NAMALWA (cell line): ENCODE measurements around the gene NBPF3.
"Not testable (repeated sequence)": the region's sequence is repeated elsewhere in the genome, so short reads cannot be mapped to it uniquely, and the experiment has no call there.

Experiments used
- DNase-seq: peaks from one replicate; pipeline ENCODE4 v3.0.0-alpha.2; 2015; ENCODE audit warnings: low spot score

Gene NBPF3, protein sequence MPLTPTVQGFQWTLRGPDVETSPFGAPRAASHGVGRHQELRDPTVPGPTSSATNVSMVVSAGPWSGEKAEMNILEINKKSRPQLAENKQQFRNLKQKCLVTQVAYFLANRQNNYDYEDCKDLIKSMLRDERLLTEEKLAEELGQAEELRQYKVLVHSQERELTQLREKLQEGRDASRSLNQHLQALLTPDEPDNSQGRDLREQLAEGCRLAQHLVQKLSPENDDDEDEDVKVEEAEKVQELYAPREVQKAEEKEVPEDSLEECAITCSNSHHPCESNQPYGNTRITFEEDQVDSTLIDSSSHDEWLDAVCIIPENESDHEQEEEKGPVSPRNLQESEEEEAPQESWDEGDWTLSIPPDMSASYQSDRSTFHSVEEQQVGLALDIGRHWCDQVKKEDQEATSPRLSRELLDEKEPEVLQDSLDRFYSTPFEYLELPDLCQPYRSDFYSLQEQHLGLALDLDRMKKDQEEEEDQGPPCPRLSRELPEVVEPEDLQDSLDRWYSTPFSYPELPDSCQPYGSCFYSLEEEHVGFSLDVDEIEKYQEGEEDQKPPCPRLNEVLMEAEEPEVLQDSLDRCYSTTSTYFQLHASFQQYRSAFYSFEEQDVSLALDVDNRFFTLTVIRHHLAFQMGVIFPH

DNA sequence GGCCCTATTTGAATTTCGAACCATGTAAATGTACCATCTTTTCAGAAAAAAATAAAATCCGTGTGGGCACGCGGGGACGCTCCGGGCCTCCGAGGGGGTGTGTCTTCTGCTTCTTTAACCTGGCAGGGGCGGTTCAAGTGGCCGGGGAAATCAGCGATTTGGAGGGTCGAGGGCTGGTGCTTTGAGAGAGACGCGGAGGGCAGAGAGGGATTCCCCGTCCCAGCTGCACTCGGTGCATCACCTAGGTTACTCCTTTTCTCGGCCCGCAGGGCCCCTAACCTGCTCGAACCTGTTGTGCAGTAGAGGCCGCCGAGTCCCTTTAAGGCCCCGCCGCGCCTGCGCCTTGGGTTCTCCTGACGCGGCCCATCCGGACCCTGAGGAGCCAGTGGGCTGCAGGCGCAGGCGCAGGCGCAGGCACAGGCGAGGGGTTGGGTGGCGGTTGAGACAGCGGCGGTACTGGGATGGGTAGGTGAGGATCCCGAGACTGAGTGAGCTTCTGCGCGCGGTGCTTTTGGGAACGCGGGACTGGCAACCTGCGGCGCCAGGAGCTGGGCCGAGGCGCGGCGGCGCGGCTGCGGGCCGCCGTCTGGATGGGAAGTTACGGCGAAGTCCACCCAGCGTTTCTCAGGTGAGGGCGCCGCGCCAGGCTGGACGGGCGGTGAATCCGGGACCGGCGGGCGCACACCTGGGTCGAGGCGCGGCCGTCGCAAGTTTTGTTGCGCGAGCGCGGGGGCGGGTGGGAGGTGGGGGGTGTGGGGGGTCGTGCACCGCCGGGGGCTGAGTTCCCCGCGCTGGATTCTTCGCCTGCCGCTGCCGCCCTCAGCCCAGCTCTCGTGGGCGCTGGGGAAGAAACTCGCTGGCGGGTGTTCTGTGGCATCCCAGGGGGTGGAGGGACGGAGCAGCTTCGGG, at the start of gene NBPF3:
NBPF3 (plus strand) TSS at position 417 of the 909 bp plus-strand sequence. CDS start 4,950 bp downstream, outside the sequence.
- DNase-seq = peak; percentile 86

- DNase-seq = no peak
Observed at GRCh38 chr1:21391497-21391896, 48.4 kb upstream of the NBPF3 start.

DNA sequence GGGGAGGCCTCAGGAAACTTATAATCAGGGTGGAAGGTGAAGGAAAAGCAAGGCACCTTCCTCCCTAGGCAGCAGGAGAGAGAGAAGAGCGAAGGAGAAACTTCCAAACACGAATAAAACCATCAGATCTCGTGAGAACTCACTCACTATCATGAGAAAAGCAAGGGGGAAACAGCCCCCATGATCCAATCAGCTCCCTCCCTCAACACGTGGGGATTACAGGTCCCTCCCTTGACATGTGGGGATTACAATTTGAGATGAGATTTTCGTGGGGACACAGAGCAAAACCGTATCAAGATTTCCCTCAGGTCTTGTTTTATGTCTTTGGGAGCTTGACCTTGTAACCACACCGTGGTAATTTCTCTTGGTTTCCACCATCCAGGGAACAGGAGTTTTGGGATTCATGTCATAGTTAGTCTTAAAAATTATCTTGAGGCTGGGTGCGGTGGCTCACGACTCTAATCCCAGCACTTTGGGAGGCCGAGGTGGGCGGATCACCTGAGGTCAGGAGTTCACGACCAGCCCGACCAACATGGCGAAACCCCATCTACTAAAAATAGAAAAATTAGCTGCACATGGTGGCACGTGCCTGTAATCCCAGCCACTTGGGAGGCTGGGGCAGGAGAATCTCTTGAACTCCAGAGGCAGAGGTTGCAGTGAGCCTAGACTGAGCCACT, 47.2 kb upstream of the NBPF3 start:
- DNase-seq = no peak

- DNase-seq = no peak
Observed at GRCh38 chr1:21396516-21396915, 43.4 kb upstream of the NBPF3 start.

- no peak for DNase-seq
Observed at GRCh38 chr1:21397813-21398188, 42.1 kb upstream of the NBPF3 start.

GRCh38 chr1:21401726-21402346, 38.1 kb upstream of the NBPF3 start:
- not testable (repeated sequence) for DNase-seq

- DNase-seq = no peak
Observed at GRCh38 chr1:21406659-21407058, 33.3 kb upstream of the NBPF3 start.

GRCh38 chr1:21409897-21410296, 30.0 kb upstream of the NBPF3 start:
- not testable (repeated sequence) for DNase-seq

- no peak for DNase-seq
Observed at GRCh38 chr1:21414015-21414414, 25.9 kb upstream of the NBPF3 start.

- not testable (repeated sequence) for DNase-seq
Observed at GRCh38 chr1:21420378-21420777, 19.6 kb upstream of the NBPF3 start.

GRCh38 chr1:21421307-21421706, 18.6 kb upstream of the NBPF3 start:
- DNase-seq = not testable (repeated sequence)

DNA sequence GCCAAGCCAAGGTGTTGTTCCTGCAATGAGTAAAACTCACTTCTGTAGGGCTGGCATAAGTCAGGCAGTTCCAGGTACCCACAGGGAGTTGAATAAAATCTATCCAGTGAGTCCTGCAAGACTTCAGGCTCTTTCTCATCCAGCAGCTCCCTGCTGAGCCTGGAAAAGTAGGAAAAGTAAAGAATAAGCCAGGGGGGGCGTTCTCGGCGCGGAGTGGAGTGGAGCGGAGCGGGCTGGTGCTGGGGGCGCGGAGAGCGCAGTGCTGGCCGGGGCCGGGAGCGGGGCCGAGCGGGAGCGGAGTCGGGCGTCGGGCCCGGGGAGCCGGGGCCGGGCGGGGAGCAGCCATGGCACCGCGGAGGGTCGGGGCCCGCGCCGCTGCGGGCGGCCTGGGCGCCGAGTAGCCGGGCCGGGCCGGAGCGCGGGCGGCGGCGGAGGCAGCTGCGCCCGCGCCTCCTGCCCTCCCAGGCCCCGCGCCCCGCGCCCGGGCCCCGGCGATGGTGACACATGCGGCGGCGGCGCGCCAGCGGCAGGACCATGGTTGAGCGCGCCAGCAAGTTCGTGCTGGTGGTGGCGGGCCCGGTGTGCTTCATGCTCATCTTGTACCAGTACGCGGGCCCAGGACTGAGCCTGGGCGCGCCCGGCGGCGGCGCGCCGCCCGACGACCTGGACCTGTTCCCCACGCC, 12.0 kb upstream of the NBPF3 start:
- DNase-seq = not testable (repeated sequence)

GRCh38 chr1:21428481-21429073, 11.4 kb upstream of the NBPF3 start:
- not testable (repeated sequence) for DNase-seq

DNA sequence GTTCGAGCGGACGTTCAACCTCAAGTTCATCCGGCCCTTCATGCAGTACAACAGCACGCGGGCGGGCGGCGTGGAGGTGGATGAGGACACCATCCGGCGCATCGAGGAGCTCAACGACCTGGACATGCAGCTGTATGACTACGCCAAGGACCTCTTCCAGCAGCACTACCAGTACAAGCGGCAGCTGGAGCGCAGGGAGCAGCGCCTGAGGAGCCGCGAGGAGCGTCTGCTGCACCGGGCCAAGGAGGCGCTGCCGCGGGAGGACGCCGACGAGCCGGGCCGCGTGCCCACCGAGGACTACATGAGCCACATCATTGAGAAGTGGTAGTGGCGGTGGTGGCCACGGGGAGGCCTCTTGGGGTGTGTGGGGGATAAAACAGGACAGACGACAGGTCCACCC, 10.7 kb upstream of the NBPF3 start:
- DNase-seq = not testable (repeated sequence)

DNA sequence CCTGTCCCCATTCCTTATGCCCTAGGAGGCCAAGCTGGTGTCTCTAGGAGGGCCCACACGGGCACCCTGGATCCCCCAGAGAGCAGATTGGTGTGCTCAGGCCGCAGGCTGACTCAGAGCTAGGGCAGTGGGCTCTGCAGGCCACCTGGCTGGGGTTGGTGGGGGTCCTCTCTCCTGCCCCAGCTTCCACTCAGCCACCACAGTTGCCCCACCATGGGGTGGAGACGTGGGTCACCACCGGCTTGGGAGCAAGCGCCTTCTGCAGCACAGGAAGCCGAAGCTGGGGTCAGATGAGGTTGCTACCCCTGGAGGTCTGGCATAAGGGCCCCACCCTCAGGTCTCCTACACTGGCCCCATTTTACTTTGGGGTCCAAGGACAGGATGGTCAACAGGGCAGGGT, 9.1 kb upstream of the NBPF3 start:
- DNase-seq = not testable (repeated sequence)

- DNase-seq = no peak
Observed at GRCh38 chr1:21434394-21434793, 5.5 kb upstream of the NBPF3 start.

GRCh38 chr1:21435646-21436487, 4.1 kb upstream of the NBPF3 start:
- no peak for DNase-seq

DNA sequence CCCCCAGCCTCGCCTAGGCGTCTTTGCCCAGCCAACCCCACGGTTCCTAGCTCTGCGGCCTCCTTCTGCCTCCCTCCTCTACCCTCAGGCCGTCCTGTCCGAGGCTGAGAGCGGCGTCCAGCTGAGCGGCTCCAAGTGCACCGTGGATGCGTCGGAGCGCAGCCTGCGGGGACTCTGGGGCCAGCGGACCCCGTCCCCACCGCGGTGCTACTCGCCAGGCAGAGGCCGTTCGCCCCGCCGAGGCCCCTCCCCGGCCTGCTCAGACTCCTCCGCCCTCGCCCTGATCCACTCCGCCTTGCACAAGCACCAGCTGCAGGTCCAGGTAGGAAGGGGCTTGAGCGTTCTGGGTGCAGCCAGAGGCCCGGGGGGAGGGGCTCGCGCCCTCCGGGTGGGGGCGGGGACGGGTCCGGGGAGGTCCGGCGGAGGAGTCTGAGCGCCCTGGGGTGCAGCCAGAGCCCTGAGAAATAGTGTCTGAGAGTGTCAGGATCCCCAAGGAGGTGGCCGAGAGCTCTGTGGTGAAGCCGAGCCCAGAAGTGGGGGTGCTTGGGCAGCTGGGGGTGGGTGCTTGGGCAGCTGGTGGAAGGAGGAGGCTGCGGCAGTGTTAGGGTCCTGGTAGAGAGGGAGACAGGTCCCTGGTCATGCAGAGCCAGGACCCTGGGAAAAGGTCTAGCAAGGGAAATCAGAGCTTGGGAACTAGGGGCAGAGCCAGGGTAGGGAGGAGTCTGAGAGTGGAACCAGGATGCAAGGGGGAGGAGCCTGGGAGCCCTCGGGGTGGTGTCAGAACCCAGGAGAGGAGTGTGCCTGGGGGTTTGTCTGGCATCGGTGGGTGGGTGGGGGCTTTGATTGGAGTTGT, 3.2 kb upstream of the NBPF3 start:
- no peak for DNase-seq

- no peak for DNase-seq
Observed at GRCh38 chr1:21437341-21437640, 2.6 kb upstream of the NBPF3 start.
